ENCODE data around the gene XIAP. TPM values are rescaled to one million over a fixed set of nuclear protein-coding genes. Genes with fewer than 3 reads are reported as not detected.
A peak's percentile ranks its signal among the peaks of the same experiment; 100 is the strongest.

Gene XIAP
- total RNA-seq (2011; cell fraction: chromatin; rRNA removed; ENCODE audit: low replicate concordance) = 25.7 and 40.0 TPM in 2 replicates
- 6.8 and 10.0 TPM in 2 replicates for total RNA-seq (2011; cell fraction: nucleolus; rRNA removed)
- total RNA-seq (2011; cell fraction: nucleoplasm; rRNA removed) = 13.1 and 27.8 TPM in 2 replicates
- total RNA-seq (2014; rRNA removed) = 24.2 and 32.3 TPM in 2 replicates
- total RNA-seq (2014; rRNA removed; fragmentation: Illumina TruSeq; extraction: Trizol) = 28.9 and 29.9 TPM in 2 replicates
- 34.6 and 40.5 TPM in 2 replicates for total RNA-seq (2015; rRNA removed; fragmentation: Illumina TruSeq; extraction: Trizol)
- 25.3 and 25.7 TPM in 2 replicates for total RNA-seq (2021)
- polyA plus RNA-seq (2011; rRNA removed) = 18.3 and 20.3 TPM in 2 replicates
- 3.2 and 7.3 TPM in 2 replicates for polyA plus RNA-seq (2011; cell fraction: cytosol; rRNA removed)
- polyA plus RNA-seq (2011; cell fraction: nucleus; rRNA removed) = 6.8 and 7.1 TPM in 2 replicates
- 11.5 and 16.5 TPM in 2 replicates for polyA plus RNA-seq (2012)
- 12.3 and 13.6 TPM in 2 replicates for polyA plus RNA-seq (2014; fragmentation: Illumina TruSeq; extraction: Trizol)
- 1 to 10 TPM; 5.7 to 5.9 TPM for polyA plus RNA-seq (2014; fragmentation: Nextera tagmentation; extraction: Ambion mirVana)
- 19.8 and 20.0 TPM in 2 replicates for polyA plus RNA-seq (2014; rRNA removed)
- polyA minus RNA-seq (2011; rRNA and poly(A)+ RNA removed) = 15.3 and 26.8 TPM in 2 replicates
- polyA minus RNA-seq (2011; cell fraction: cytosol; rRNA and poly(A)+ RNA removed) = 13.2 and 15.3 TPM in 2 replicates
- polyA minus RNA-seq (2011; cell fraction: nucleus; rRNA and poly(A)+ RNA removed) = 5.0 and 7.6 TPM in 2 replicates
- percentile 80 among the genes with signal in this experiment for Bru-seq, nascent RNA
- BruChase-seq, experiment 1, labeled RNA remaining after a 2-hour chase = percentile 87 among the genes with signal in this experiment
- percentile 88 among the genes with signal in this experiment for BruChase-seq, experiment 2, labeled RNA remaining after a 6-hour chase
- long read RNA-seq, experiment 1, full-length matches to known transcripts = 9 of 42 reads
- long read RNA-seq, experiment 1, partial matches to known transcripts = 0 of 42 reads
- long read RNA-seq, experiment 1, other reads (novel, unspliced or antisense) = 33 of 42 reads
- long read RNA-seq, experiment 2, full-length matches to known transcripts = 2 of 12 reads
- long read RNA-seq, experiment 2, partial matches to known transcripts = 0 of 12 reads
- long read RNA-seq, experiment 2, other reads (novel, unspliced or antisense) = 10 of 12 reads
- long read RNA-seq, experiment 3, full-length matches to known transcripts = 3 of 5 reads
- long read RNA-seq, experiment 3, partial matches to known transcripts = 2 of 5 reads
- long read RNA-seq, experiment 3, other reads (novel, unspliced or antisense) = 0 of 5 reads

- FAIRE-seq (peak; percentile 78), ATAC-seq (peak; percentile 94), DNase-seq (ENCODE audit: extremely low read depth in 1 of 4, low spot score in 3 of 4) (peak; percentile 86 to 92 (median 88))
- peaks cover 50% of the 10 kb centered on the region for H3K79me2 ChIP-seq (ENCODE audit: control insufficient read depth, insufficient read depth, low read length)
- no peaks in the 10 kb centered on the region for H3K9me1 ChIP-seq (ENCODE audit: control insufficient read depth, insufficient read depth, low read length)
- H3K4me1 ChIP-seq (replicated peaks in 1 of 2; ENCODE audit: control insufficient read depth in 2 of 2, insufficient read depth in 2 of 2, low read length in 2 of 2) = no peaks in the 10 kb centered on the region; a peak in 2 of 5 replicates
- H3K4me2 ChIP-seq (ENCODE audit: insufficient read depth, low read length) = peak within 1 kb of the TSS; percentile 82
- H3K9ac ChIP-seq (ENCODE audit: insufficient read depth in 1 of 2, low read depth in 2 of 2, low read length in 2 of 2) = peak within 1 kb of the TSS; percentile 92 to 96
- CTCF ChIA-PET (ENCODE audit: low intra/inter-chr PET ratio) = no interaction called here
- H3K27ac ChIP-seq (ENCODE audit: extremely low read depth, low read depth, low read length) = peak within 1 kb of the TSS; percentile 91
- WGBS (ENCODE audit: insufficient coverage, low coverage, missing lambda C conversion rate) = 2% methylated on average over 25 of the region's 62 CpGs
- no peaks in the 10 kb centered on the region for H4K20me1 ChIP-seq (replicated peaks; ENCODE audit: control insufficient read depth, insufficient read depth, low read length)
- BruUV-seq (replicated peaks) = no TSS peak
- H3K4me3 ChIP-seq = peak within 1 kb of the TSS; percentile 67
- peak within 1 kb of the TSS; percentile 76 for H2AFZ ChIP-seq (ENCODE audit: low read depth, low read length)
- H3K9me3 ChIP-seq (replicated peaks; ENCODE audit: control insufficient read depth, insufficient read depth, low read depth, low read length) = no peaks in the 10 kb centered on the region
- intact Hi-C loops (cut with micrococcal nuclease) (no loop called here), in situ Hi-C loops (cut with MboI) (no loop called here)
- peaks cover 13% of the 10 kb centered on the region; the same call in 1 of the 3 replicates for H3K36me3 ChIP-seq (ENCODE audit: control insufficient read depth, insufficient read depth, low read length)
- no peaks in the 10 kb centered on the region for H3K27me3 ChIP-seq (ENCODE audit: control insufficient read depth in 2 of 2, insufficient read depth in 2 of 2, low read length in 2 of 2)
- POLR2A ChIA-PET = interaction anchor here (0.6 to 1.8 kb wide), 7 partner anchors 10 to 1293 kb away, joined by 3 to 15 read pairs (median 3); no protein-coding TSS in a partner anchor
- TF ChIP-seq HMGXB4 (CRISPR knock-in tag; IDR thresholded peaks at IDR 0.05) (0 out of 2 replicates have a peak, but pooled peaks have one; percentile 59), BRD4 (IDR thresholded peaks at IDR 0.05) (peak; percentile 48), DMBX1 (CRISPR knock-in tag; IDR thresholded peaks at IDR 0.05; ENCODE audit: borderline replicate concordance) (no peak), LCOR (CRISPR knock-in tag; IDR thresholded peaks at IDR 0.05) (peak; percentile 71; the same call in 1 of the 2 replicates), MTA3 (IDR thresholded peaks at IDR 0.05; ENCODE audit: borderline replicate concordance) (peak; percentile 48; the same call in 1 of the 2 replicates), NR2F6 (CRISPR knock-in tag; IDR thresholded peaks at IDR 0.05) (no peak)
Observed at GRCh38 chrX:123859846-123860838, at the start of gene XIAP. XIAP (plus strand) TSS chrX:123860053; CDS start chrX:123885663, 25,610 bp downstream.
